Right atrium auricular region (tissue), 2 donors: ENCODE measurements around the gene MINK1. TPM values are rescaled to one million over a fixed set of nuclear protein-coding genes. Genes with fewer than 3 reads are reported as not detected.

Source experiments
- DNase-seq: peaks from one replicate; pipeline ENCODE4 v3.0.0-alpha.2; 2019; ENCODE audit warnings: low spot score
- H3K27ac ChIP-seq, 2 donors: fragments of 200-600 bp; sonication (generic); 1 replicate in 1 of 2; 2 replicates in 1 of 2; pipeline ENCODE4 v1.5.1; 2016 to 2019
- H3K27me3 ChIP-seq, 2 donors: fragments of 200-600 bp; sonication (generic); one replicate each; pipeline versions ENCODE4 v1.5.1 to v1.6.0; 2017 to 2019
- H3K36me3 ChIP-seq: fragments of 200-600 bp; sonication (generic); one replicate; pipeline ENCODE4 v1.5.1; 2016
- H3K4me1 ChIP-seq, 2 donors: fragments of 200-600 bp; sonication (generic); one replicate each; pipeline versions ENCODE4 v1.5.1 to v1.6.0; 2017 to 2019
- H3K4me3 ChIP-seq, 2 donors: fragments of 200-600 bp; sonication (generic); 1 replicate in 1 of 2; 2 replicates in 1 of 2; pipeline ENCODE4 v1.5.1; 2017 to 2019; ENCODE audit warnings: mild to moderate bottlenecking in 1 of 2, moderate library complexity in 1 of 2
- H3K9me3 ChIP-seq, 2 donors: fragments of 200-600 bp; sonication (generic); one replicate each; pipeline ENCODE4 v1.5.1; 2019
- CTCF ChIP-seq, 2 donors: fragments of 200-600 bp; sonication (generic); IDR thresholded peaks; one replicate each; pipeline ENCODE4 v1.5.1; 2019; ENCODE audit warnings: antibody characterized with exemption in 2 of 2
- total RNA-seq, 2 donors: library from RNA; depleted of rRNA; stranded (reverse); fragments of >200 nt; gene quantifications; one replicate each; pipeline ENCODE4 v1.1.0, GENCODE V29; 2016

The MINK1 gene
- total RNA-seq, 2 donors from 2014 or later: 20.9 to 22.2 TPM

GRCh38 chr17:4788807-4789700 is 44.1 kb upstream of the MINK1 start, which contains the start of gene GLTPD2:
GLTPD2 (plus strand) TSS chr17:4788964; CDS start chr17:4789012, 48 bp downstream.
- no peaks in the 10 kb centered on the region for H3K36me3 ChIP-seq
- H3K27me3 ChIP-seq: no peaks in the 10 kb centered on the region
- peak within 1 kb of the TSS; percentile 60 to 64 for H3K4me3 ChIP-seq
- DNase-seq: no peak
- H3K9me3 ChIP-seq: no peaks in the 10 kb centered on the region
- TF ChIP-seq CTCF (IDR thresholded peaks at IDR 0.05): no peak
- H3K4me1 ChIP-seq: peaks cover 0 to 44% of the 10 kb centered on the region in 2 donors
- H3K27ac ChIP-seq: peak within 1 kb of the TSS; percentile 90 to 95

DNA sequence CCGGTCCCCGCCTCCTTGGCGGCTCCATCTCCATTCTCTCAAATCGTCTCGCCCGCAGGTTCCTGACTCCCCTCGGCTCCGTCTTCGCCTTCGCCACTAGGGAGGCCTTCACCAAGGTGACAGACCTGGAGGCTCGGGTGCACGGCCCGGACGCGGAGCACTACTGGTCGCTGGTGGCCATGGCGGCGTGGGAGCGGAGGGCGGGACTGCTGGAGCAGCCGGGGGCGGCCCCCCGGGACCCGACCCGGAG is 43.5 kb upstream of the MINK1 start:
- peaks cover 0 to 44% of the 10 kb centered on the region in 2 donors for H3K4me1 ChIP-seq
- peak overlapping the region; percentile 60 to 64 for H3K4me3 ChIP-seq
- DNase-seq: no peak
- H3K9me3 ChIP-seq: no peaks in the 10 kb centered on the region
- no peaks in the 10 kb centered on the region for H3K27me3 ChIP-seq
- peak overlapping the region; percentile 90 to 95 for H3K27ac ChIP-seq
- no peaks in the 10 kb centered on the region for H3K36me3 ChIP-seq
- no peak for TF ChIP-seq CTCF (IDR thresholded peaks at IDR 0.05)

- peak; percentile 91 for DNase-seq
- Histone ChIP-seq H3K36me3 (no peaks in the 10 kb centered on the region), H3K9me3 (no peaks in the 10 kb centered on the region), H3K4me3 (peak overlapping the region; percentile 60 to 64), H3K4me1 (peaks cover 0 to 42% of the 10 kb centered on the region in 2 donors), H3K27me3 (no peaks in the 10 kb centered on the region), H3K27ac (peak overlapping the region; percentile 90 to 95)
- TF ChIP-seq CTCF (IDR thresholded peaks at IDR 0.05): peak; percentile 43 to 90
Observed at GRCh38 chr17:4789951-4790704, 43.0 kb upstream of the MINK1 start.

GRCh38 chr17:4790705-4791088 is 42.4 kb upstream of the MINK1 start:
- peak overlapping the region; percentile 90 to 95 for H3K27ac ChIP-seq
- no peaks in the 10 kb centered on the region for H3K27me3 ChIP-seq
- no peak for TF ChIP-seq CTCF (IDR thresholded peaks at IDR 0.05)
- no peaks in the 10 kb centered on the region for H3K9me3 ChIP-seq
- no peaks in the 10 kb centered on the region for H3K36me3 ChIP-seq
- no peak for DNase-seq
- H3K4me1 ChIP-seq: peaks cover 0 to 36% of the 10 kb centered on the region in 2 donors
- peak overlapping the region; percentile 60 to 64 for H3K4me3 ChIP-seq

DNA sequence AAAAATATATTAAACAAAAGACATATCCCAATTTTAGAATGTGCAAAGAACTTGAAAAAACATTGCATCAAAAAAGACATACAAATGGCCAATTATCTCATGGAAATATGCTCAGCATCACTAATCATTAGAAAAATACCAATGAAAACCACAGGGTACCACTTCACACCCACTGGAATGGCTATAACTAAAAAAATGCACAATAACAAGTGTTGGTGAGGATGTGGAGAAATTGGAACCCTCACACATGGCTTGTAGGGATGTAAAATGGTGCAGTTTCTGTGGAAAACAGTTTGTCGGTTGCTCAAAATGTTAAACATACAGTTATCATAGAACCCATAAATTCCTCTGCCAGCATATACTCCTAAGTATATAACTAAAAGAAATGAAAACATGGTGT is 38.0 kb upstream of the MINK1 start:
- no peaks in the 10 kb centered on the region for H3K27me3 ChIP-seq
- peaks cover 0 to 14% of the 10 kb centered on the region in 2 donors for H3K4me1 ChIP-seq
- H3K4me3 ChIP-seq: no peak overlapping the region
- no peak for TF ChIP-seq CTCF (IDR thresholded peaks at IDR 0.05)
- H3K27ac ChIP-seq: no peak overlapping the region
- DNase-seq: no peak
- H3K36me3 ChIP-seq: peaks cover 12% of the 10 kb centered on the region
- no peaks in the 10 kb centered on the region for H3K9me3 ChIP-seq
